Measurements from ENCODE around the gene UBE2Q2.

Gene UBE2Q2

GRCh38 chr15:75921732-75922703 lies 78.8 kb downstream of the UBE2Q2 start:
- no peak for TF ChIP-seq FOXP2 (optimal IDR thresholded peaks at IDR 0.05; ENCODE audit: borderline replicate concordance, extremely low read depth, extremely low read length, insufficient read depth)
- no peak for TF ChIP-seq POLR2AphosphoS5 (IDR thresholded peaks at IDR 0.05; ENCODE audit: low read depth, low read length)

DNA sequence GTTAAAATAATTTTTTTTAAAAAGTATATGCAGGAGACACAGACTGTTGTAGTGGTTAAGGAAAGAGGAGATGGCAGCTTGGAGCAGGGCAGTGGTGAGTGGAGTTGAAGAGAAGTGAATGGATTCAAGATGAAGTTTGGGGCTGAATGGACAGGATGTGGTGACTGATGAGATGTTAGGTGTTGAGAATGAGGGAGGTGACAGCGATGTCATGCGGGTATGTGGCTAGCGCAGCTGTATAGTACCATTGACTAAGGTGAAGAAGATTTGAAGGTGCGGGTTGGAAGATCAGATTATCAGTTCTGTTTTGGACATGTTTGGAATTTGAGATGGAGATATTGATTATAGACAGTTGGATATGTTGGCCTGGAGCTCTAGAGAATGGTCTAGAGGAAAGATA lies 80.5 kb downstream of the UBE2Q2 start:
- TF ChIP-seq TAF1 (IDR thresholded peaks at IDR 0.05; ENCODE audit: borderline replicate concordance, insufficient read depth, low read length) (no peak), SIN3A (IDR thresholded peaks at IDR 0.05; ENCODE audit: borderline replicate concordance, insufficient read depth, low read length) (no peak), POLR2AphosphoS5 (IDR thresholded peaks at IDR 0.05; ENCODE audit: low read depth, low read length) (no peak), FOXP2 (optimal IDR thresholded peaks at IDR 0.05; ENCODE audit: borderline replicate concordance, extremely low read depth, extremely low read length, insufficient read depth) (no peak)
- TF ChIP-seq, protein P1, sequence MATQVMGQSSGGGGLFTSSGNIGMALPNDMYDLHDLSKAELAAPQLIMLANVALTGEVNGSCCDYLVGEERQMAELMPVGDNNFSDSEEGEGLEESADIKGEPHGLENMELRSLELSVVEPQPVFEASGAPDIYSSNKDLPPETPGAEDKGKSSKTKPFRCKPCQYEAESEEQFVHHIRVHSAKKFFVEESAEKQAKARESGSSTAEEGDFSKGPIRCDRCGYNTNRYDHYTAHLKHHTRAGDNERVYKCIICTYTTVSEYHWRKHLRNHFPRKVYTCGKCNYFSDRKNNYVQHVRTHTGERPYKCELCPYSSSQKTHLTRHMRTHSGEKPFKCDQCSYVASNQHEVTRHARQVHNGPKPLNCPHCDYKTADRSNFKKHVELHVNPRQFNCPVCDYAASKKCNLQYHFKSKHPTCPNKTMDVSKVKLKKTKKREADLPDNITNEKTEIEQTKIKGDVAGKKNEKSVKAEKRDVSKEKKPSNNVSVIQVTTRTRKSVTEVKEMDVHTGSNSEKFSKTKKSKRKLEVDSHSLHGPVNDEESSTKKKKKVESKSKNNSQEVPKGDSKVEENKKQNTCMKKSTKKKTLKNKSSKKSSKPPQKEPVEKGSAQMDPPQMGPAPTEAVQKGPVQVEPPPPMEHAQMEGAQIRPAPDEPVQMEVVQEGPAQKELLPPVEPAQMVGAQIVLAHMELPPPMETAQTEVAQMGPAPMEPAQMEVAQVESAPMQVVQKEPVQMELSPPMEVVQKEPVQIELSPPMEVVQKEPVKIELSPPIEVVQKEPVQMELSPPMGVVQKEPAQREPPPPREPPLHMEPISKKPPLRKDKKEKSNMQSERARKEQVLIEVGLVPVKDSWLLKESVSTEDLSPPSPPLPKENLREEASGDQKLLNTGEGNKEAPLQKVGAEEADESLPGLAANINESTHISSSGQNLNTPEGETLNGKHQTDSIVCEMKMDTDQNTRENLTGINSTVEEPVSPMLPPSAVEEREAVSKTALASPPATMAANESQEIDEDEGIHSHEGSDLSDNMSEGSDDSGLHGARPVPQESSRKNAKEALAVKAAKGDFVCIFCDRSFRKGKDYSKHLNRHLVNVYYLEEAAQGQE (IDR thresholded peaks at IDR 0.05; ENCODE audit: insufficient read depth in 1 of 2, low read depth in 2 of 2, low read length in 2 of 2) = no peak

GRCh38 chr15:75924576-75924975 lies 81.3 kb downstream of the UBE2Q2 start:
- TF ChIP-seq SIN3A (IDR thresholded peaks at IDR 0.05; ENCODE audit: borderline replicate concordance, insufficient read depth, low read length) (no peak), POLR2AphosphoS5 (IDR thresholded peaks at IDR 0.05; ENCODE audit: low read depth, low read length) (no peak), FOXP2 (optimal IDR thresholded peaks at IDR 0.05; ENCODE audit: borderline replicate concordance, extremely low read depth, extremely low read length, insufficient read depth) (no peak), TAF1 (IDR thresholded peaks at IDR 0.05; ENCODE audit: borderline replicate concordance, insufficient read depth, low read length) (no peak)
- TF ChIP-seq, protein P1 (IDR thresholded peaks at IDR 0.05; ENCODE audit: insufficient read depth in 1 of 2, low read depth in 2 of 2, low read length in 2 of 2) = no peak

DNA sequence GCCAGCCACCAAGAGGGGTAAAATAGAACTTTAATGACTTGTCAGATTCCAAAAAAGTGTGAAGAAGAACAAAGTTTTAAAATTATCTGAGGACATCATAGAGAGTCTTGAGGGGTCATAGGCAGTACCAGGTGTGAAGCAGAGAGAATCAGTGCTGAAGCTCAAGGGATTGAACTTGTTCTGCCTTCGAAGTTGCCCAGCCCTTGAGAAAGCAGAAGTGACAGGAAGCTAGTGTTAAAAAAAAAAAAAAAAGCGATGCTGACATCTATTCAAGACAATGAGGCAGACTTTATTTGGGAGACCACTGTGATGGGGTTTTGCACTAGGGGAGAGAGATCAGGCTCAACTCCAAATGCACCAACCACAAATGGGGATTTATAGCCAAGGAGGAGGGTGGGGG lies 82.2 kb downstream of the UBE2Q2 start:
- TF ChIP-seq POLR2AphosphoS5 (IDR thresholded peaks at IDR 0.05; ENCODE audit: low read depth, low read length) = no peak
- TF ChIP-seq, protein P1 (IDR thresholded peaks at IDR 0.05; ENCODE audit: insufficient read depth in 1 of 2, low read depth in 2 of 2, low read length in 2 of 2) = no peak
- no peak for TF ChIP-seq FOXP2 (optimal IDR thresholded peaks at IDR 0.05; ENCODE audit: borderline replicate concordance, extremely low read depth, extremely low read length, insufficient read depth)
- TF ChIP-seq TAF1 (IDR thresholded peaks at IDR 0.05; ENCODE audit: borderline replicate concordance, insufficient read depth, low read length) = no peak
- TF ChIP-seq SIN3A (IDR thresholded peaks at IDR 0.05; ENCODE audit: borderline replicate concordance, insufficient read depth, low read length) = no peak

- no peak for TF ChIP-seq SIN3A (IDR thresholded peaks at IDR 0.05; ENCODE audit: borderline replicate concordance, insufficient read depth, low read length)
- no peak for TF ChIP-seq TAF1 (IDR thresholded peaks at IDR 0.05; ENCODE audit: borderline replicate concordance, insufficient read depth, low read length)
- TF ChIP-seq POLR2AphosphoS5 (IDR thresholded peaks at IDR 0.05; ENCODE audit: low read depth, low read length) = no peak
- TF ChIP-seq, protein P1 (IDR thresholded peaks at IDR 0.05; ENCODE audit: insufficient read depth in 1 of 2, low read depth in 2 of 2, low read length in 2 of 2) = no peak
- TF ChIP-seq FOXP2 (optimal IDR thresholded peaks at IDR 0.05; ENCODE audit: borderline replicate concordance, extremely low read depth, extremely low read length, insufficient read depth) = no peak
Observed at GRCh38 chr15:75926931-75927330, 83.7 kb downstream of the UBE2Q2 start.
